Caco-2 (cell line): ENCODE results near the gene KLC4. TPM values are rescaled to one million over a fixed set of nuclear protein-coding genes. Genes with fewer than 3 reads are reported as not detected.

Source experiments
- BruUV-seq: library from RNA; stranded (reverse); fragments of 400-500 nt; replicated peaks from 2 replicates; lab custom pipeline; 2021; lab: Mats Ljungman, UMichigan
- CTCF ChIA-PET: fragments of 300-600 bp; sonication (Branson Sonifier 250); formaldehyde crosslinking; loops from one replicate; lab custom pipeline; 2022; ENCODE audit warnings: antibody characterized with exemption; lab: Charles Lee
- POLR2A ChIA-PET: fragments of 300-600 bp; sonication (Branson Sonifier 250); formaldehyde crosslinking; loops from one replicate; lab custom pipeline; 2022; ENCODE audit warnings: antibody characterized with exemption; lab: Charles Lee
- DNase-seq, 2 experiments: peaks; one replicate each; pipeline versions ENCODE4 v3.0.0 to v3.0.0-alpha.2; 2020 to 2022
- H3K27me3 ChIP-seq: replicated peaks from 2 replicates; pipeline ENCODE4 v1.6.0; 2011; ENCODE audit warnings: low read length; ENCODE audit not compliant: control insufficient read depth, insufficient read depth
- H3K36me3 ChIP-seq: 2 replicates; pipeline ENCODE4 v1.5.1; 2011; ENCODE audit warnings: low read length; ENCODE audit not compliant: control insufficient read depth, insufficient read depth
- H3K4me1 ChIP-seq: fragments of 250-450 bp; sonication (Bioruptor Pico); 2 replicates; pipeline ENCODE4 v1.5.1; 2020; ENCODE audit warnings: mild to moderate bottlenecking
- H3K4me3 ChIP-seq: 2 replicates; pipeline ENCODE4 v1.5.1; 2011; ENCODE audit warnings: low read depth, mild to moderate bottlenecking, control low read depth, low read length
- H3K9me3 ChIP-seq: fragments of 250-450 bp; sonication (Bioruptor Pico); 2 replicates; pipeline ENCODE4 v1.5.1; 2020; ENCODE audit warnings: mild to moderate bottlenecking, moderate library complexity
- H3K27ac Mint-ChIP-seq: one replicate; pipeline ENCODE4 v1.8.0; 2022; ENCODE audit warnings: mixed read lengths; ENCODE audit not compliant: unreplicated experiment
- H3K27me3 Mint-ChIP-seq: one replicate; pipeline ENCODE4 v1.8.0; 2022; ENCODE audit warnings: mixed read lengths; ENCODE audit not compliant: insufficient read depth, unreplicated experiment
- H3K36me3 Mint-ChIP-seq: one replicate; pipeline ENCODE4 v1.8.0; 2022; ENCODE audit warnings: mild to moderate bottlenecking, mixed read lengths; ENCODE audit not compliant: insufficient read depth, unreplicated experiment
- H3K4me1 Mint-ChIP-seq: one replicate; pipeline ENCODE4 v1.8.0; 2022; ENCODE audit warnings: low read depth, mixed read lengths; ENCODE audit not compliant: unreplicated experiment
- H3K4me3 Mint-ChIP-seq: one replicate; pipeline ENCODE4 v1.8.0; 2022; ENCODE audit warnings: mild to moderate bottlenecking, moderate library complexity, mixed read lengths; ENCODE audit not compliant: unreplicated experiment
- H3K9me3 Mint-ChIP-seq: one replicate; pipeline ENCODE4 v1.8.0; 2022; ENCODE audit warnings: mixed read lengths; ENCODE audit not compliant: unreplicated experiment
- CTCF ChIP-seq, 2 experiments: fragments of 200-600 bp in 1 of 2; IDR thresholded peaks; 1 replicate in 1 of 2; 2 replicates in 1 of 2; pipeline versions ENCODE4 v1.5.1 to v1.8.0; 2011 to 2022; ENCODE audit warnings: antibody characterized with exemption in 1 of 2, control low read depth in 1 of 2, inconsistent platforms in 1 of 2, low read depth in 1 of 2, low read length in 1 of 2, mild to moderate bottlenecking in 1 of 2, moderate library complexity in 1 of 2; ENCODE audit not compliant: insufficient read depth in 1 of 2, severe bottlenecking in 1 of 2, unreplicated experiment in 1 of 2
- intact Hi-C: fragments of 100-400 bp; cut with micrococcal nuclease; formaldehyde crosslinking; loops from one replicate; pipeline ENCODE4 v1.10.0; 2022; ENCODE audit not compliant: unreplicated experiment
- total RNA-seq: library from RNA; stranded (reverse); gene quantifications from 2 replicates; pipeline ENCODE4 v1.2.3, GENCODE V29; 2022

The KLC4 gene
- total RNA-seq, 1 experiment from 2014 or later, result 47.7 TPM

- peak overlapping the region; percentile 67 for H3K4me3 Mint-ChIP-seq
- DNase-seq, result peak; percentile 83 to 87
- Histone ChIP-seq H3K36me3 (no peaks in the 10 kb centered on the region), H3K9me3 (no peaks in the 10 kb centered on the region), H3K27me3 (no peaks in the 10 kb centered on the region), H3K4me3 (no peak overlapping the region; the same call in none of the 2 replicates), H3K4me1 (peaks cover 61% of the 10 kb centered on the region)
- peaks cover 32% of the 10 kb centered on the region for H3K4me1 Mint-ChIP-seq
- ChIA-PET POLR2A (interaction anchor here (0.6 to 2.0 kb wide), 3 partner anchors 14 to 278 kb away, joined by 3 to 16 read pairs (median 3); partner anchors contain the start of genes CUL7 and PTK7), CTCF (interaction anchor here (1.4 kb wide), 1 partner anchor 40 kb away, joined by 4 read pairs; no protein-coding TSS in a partner anchor)
- H3K9me3 Mint-ChIP-seq, result no peaks in the 10 kb centered on the region
- BruUV-seq, result no TSS peak
- H3K27ac Mint-ChIP-seq, result peak overlapping the region; percentile 90
- peaks cover 21% of the 10 kb centered on the region for H3K36me3 Mint-ChIP-seq
- H3K27me3 Mint-ChIP-seq, result no peaks in the 10 kb centered on the region
- intact Hi-C loops, result loop anchor here (1.0 to 2.0 kb wide), 2 partner anchors 13 to 31 kb away; partner anchors contain the start of genes KLC4, MRPL2 and PTK7
- TF ChIP-seq CTCF (IDR thresholded peaks at IDR 0.05; ENCODE audit: insufficient read depth in 1 of 2, low read depth in 1 of 2, low read length in 1 of 2, severe bottlenecking in 1 of 2, unreplicated experiment in 1 of 2), result no peak
These were observed 30.6 kb downstream of the KLC4 start for GRCh38 chr6:43089874-43090558.

- H3K27me3 Mint-ChIP-seq, result no peaks in the 10 kb centered on the region
- H3K4me1 Mint-ChIP-seq, result peaks cover 32% of the 10 kb centered on the region
- H3K36me3 Mint-ChIP-seq, result peaks cover 21% of the 10 kb centered on the region
- POLR2A ChIA-PET, result interaction anchor here (0.8 to 2.0 kb wide), 2 partner anchors 14 to 32 kb away, joined by 4 to 16 read pairs; partner anchors contain the start of genes MRPL2 and PTK7
- Histone ChIP-seq H3K4me3 (no peak overlapping the region), H3K4me1 (peaks cover 66% of the 10 kb centered on the region), H3K36me3 (no peaks in the 10 kb centered on the region), H3K9me3 (no peaks in the 10 kb centered on the region), H3K27me3 (no peaks in the 10 kb centered on the region)
- no peaks in the 10 kb centered on the region for H3K9me3 Mint-ChIP-seq
- H3K4me3 Mint-ChIP-seq, result peak overlapping the region; percentile 67
- intact Hi-C loops, result loop anchor here (1.0 to 2.0 kb wide), 2 partner anchors 14 to 31 kb away; partner anchors contain the start of genes KLC4, MRPL2 and PTK7
- peak overlapping the region; percentile 90 for H3K27ac Mint-ChIP-seq
- no peak for TF ChIP-seq CTCF (IDR thresholded peaks at IDR 0.05; ENCODE audit: insufficient read depth in 1 of 2, low read depth in 1 of 2, low read length in 1 of 2, severe bottlenecking in 1 of 2, unreplicated experiment in 1 of 2)
- BruUV-seq, result TSS peak; percentile 55
- DNase-seq, result no peak
- CTCF ChIA-PET, result interaction anchor here (1.4 kb wide), 1 partner anchor 39 kb away, joined by 4 read pairs; no protein-coding TSS in a partner anchor
These were observed 31.1 kb downstream of the KLC4 start for GRCh38 chr6:43090559-43090956.

- no peaks in the 10 kb centered on the region for H3K9me3 ChIP-seq
- no peaks in the 10 kb centered on the region for H3K27me3 Mint-ChIP-seq
- H3K4me3 Mint-ChIP-seq, result no peak overlapping the region
- peak overlapping the region; percentile 90 for H3K27ac Mint-ChIP-seq
- CTCF ChIA-PET, result no interaction called here
- intact Hi-C loops, result loop anchor here (2.0 kb wide), 1 partner anchor 14 kb away; the partner anchor contains the start of gene PTK7
- H3K36me3 Mint-ChIP-seq, result peaks cover 21% of the 10 kb centered on the region
- H3K27me3 ChIP-seq, result no peaks in the 10 kb centered on the region
- H3K4me3 ChIP-seq, result no peak overlapping the region
- no peak for TF ChIP-seq CTCF (IDR thresholded peaks at IDR 0.05; ENCODE audit: insufficient read depth in 1 of 2, low read depth in 1 of 2, low read length in 1 of 2, severe bottlenecking in 1 of 2, unreplicated experiment in 1 of 2)
- no peaks in the 10 kb centered on the region for H3K9me3 Mint-ChIP-seq
- no peak for DNase-seq
- H3K36me3 ChIP-seq, result no peaks in the 10 kb centered on the region
- H3K4me1 Mint-ChIP-seq, result peaks cover 32% of the 10 kb centered on the region
- H3K4me1 ChIP-seq, result peaks cover 70% of the 10 kb centered on the region
- BruUV-seq, result no TSS peak
- POLR2A ChIA-PET, result interaction anchor here (0.8 to 2.0 kb wide), 2 partner anchors 15 to 32 kb away, joined by 4 to 16 read pairs; partner anchors contain the start of genes MRPL2 and PTK7
These were observed 31.6 kb downstream of the KLC4 start for GRCh38 chr6:43091020-43091419.
